Measurements from ENCODE around the gene ZCCHC14.
A peak's percentile ranks its signal among the peaks of the same experiment; 100 is the strongest.
"Not testable (repeated sequence)": the region's sequence is repeated elsewhere in the genome, so short reads cannot be mapped to it uniquely, and the experiment has no call there.

Gene ZCCHC14

GRCh38 chr16:87524407-87524806 lies 31.6 kb upstream of the ZCCHC14 start:
- no peak for DNase-seq (ENCODE audit: low spot score)

- DNase-seq (ENCODE audit: low spot score) = not testable (repeated sequence)
Measured at GRCh38 chr16:87523605-87524004, 30.8 kb upstream of the ZCCHC14 start.

- DNase-seq (ENCODE audit: low spot score) = not testable (repeated sequence)
Measured at GRCh38 chr16:87521764-87522163, 28.9 kb upstream of the ZCCHC14 start.

DNA sequence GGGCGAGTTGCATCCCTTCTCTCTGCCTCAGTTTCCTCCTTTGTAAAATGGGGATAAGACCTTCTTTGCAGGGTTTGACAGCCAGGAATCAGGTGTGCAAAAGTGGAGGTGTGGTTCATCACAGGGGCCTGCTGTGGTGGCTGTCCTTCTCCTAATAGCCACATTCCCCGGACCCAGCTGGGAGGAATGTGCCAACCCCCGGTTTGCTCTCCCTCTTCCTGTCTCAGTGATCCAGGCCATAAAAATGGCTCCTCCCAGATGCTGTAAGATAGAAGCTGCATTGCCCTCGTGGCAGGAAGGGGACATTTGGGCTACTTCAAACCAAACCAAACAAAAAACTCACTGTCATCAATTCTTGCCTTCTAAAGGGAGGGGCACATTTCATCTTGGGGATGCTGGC lies 26.3 kb upstream of the ZCCHC14 start:
- not testable (repeated sequence) for DNase-seq (ENCODE audit: low spot score)

DNA sequence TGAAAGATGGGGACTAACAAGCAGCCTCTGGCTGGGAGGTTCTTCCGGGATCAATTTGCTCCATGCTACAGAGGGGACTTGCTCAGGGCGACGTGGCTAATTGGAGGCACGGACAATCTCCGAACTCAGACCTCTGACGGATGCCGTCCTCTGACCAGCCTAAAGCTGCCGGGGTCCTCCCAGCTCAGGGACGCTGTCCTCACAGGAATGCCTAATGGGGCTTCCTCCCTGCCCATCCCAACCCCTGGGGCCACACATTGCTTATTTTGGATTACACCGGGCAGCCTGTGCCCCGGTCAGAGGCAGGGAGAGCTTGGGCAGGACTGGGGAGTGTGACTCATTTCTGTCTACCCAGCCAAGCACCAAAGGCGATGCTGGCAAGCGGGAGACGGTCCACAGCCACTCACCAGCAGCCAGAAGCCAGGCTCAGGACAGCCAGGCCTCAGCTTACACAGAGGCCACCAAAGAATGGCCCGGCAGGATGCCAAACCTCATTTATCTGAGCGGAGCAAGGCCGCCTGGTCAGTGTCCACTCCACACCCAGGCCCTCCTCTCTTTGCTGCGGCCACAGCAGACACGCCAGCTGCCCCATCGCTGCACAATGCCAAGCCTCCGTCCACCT lies 25.7 kb upstream of the ZCCHC14 start:
- DNase-seq (ENCODE audit: low spot score) = not testable (repeated sequence)

DNA sequence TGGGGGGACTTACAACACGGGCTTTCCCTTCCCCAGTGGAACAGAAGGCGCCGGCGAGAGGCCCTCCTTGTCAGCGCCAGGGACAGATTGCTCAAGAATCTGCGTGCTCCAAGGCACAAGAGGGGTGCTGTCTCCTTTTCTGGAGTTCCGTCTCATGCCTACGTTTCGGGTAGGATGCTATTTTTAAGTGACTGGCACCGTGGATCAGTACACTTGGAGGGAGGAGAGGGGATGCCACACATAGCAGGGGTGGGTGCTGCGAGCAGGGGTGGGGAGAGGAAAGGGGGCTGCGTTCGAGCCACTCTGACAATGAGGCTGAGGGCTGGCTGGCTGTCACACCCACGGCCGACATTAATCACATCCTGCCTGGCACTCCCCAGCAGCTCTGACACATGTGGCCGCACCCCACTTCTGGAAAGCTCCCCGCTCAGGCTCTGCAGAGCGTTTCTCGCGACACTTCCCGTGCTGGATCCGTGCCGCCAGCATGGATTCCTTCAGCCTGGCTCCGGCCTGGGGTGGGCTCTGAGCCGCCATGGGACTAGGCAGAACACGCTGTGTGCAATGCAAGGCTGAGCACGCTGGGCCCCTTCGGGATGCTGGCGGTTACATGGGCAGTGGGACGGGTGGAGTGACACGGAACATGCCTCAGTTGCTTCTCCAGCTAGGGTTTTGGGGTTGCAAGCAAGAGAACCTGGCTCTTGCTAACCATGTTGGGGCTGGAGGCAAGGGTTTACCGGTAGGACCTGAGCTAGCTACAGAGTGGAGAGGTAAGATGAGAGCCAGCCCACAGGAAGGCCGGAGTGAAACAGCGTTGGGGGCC lies 25.0 kb upstream of the ZCCHC14 start:
- DNase-seq (ENCODE audit: low spot score) = peak; percentile 76

- DNase-seq (ENCODE audit: low spot score) = no peak
Measured at GRCh38 chr16:87516361-87516760, 23.5 kb upstream of the ZCCHC14 start.

- no peak for DNase-seq (ENCODE audit: low spot score)
Measured at GRCh38 chr16:87515475-87516330, 22.9 kb upstream of the ZCCHC14 start.

GRCh38 chr16:87509778-87510177 lies 17.0 kb upstream of the ZCCHC14 start:
- not testable (repeated sequence) for DNase-seq (ENCODE audit: low spot score)

- no peak for DNase-seq (ENCODE audit: low spot score)
Measured at GRCh38 chr16:87507351-87508069, 14.7 kb upstream of the ZCCHC14 start.

GRCh38 chr16:87506423-87507350 lies 13.9 kb upstream of the ZCCHC14 start:
- DNase-seq (ENCODE audit: low spot score) = no peak

DNA sequence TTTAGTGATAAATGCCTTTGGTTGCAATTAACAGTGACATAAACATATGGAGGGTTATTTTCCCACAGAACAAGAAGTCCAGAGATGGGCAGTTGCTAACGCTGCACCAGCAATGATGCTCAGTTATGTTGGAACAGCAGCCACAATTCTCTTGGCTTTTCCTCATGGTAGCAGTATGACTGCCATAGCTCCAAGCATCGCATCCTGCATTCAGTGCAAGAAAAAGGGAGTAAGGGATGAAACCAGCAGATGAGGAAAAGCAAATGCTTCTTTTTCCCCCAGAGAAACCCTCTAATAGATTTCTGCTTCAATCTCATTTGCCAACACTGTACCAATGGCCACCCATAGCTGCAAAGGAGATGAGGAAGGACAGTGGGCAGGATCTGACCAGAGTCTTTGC lies 13.0 kb upstream of the ZCCHC14 start:
- DNase-seq (ENCODE audit: low spot score) = no peak

- not testable (repeated sequence) for DNase-seq (ENCODE audit: low spot score)
Measured at GRCh38 chr16:87503232-87503937, 10.6 kb upstream of the ZCCHC14 start.

DNA sequence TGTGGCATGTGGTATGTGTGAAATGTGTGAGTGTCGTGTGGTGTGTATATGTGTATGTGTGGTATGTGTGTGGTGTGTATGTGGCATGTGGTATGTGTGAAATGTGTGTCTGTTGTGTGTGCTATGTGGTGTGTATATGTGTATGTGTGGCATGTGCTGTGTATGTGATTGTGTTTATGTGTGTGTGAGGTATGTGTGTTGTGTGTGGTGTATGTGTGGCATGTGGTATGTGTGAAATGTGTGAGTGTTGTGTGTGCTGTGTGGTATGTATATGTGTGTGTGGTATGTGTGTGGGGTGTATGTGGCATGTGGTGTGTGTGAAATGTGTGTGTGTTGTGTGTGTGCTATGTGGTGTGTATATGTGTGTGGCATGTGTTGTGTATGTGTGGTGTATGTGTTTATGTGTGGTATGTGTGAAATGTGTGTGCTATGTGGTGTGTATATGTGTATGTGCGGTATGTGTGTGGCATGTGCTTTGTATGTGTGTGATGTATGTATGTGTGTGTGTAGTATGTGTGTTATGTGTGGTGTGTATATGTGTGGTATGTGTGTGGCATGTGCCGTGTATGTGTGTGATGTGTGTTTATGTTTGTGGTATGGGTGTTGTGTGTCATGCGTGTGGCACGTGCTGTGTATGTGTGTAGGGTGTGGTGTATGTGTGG lies 9.6 kb upstream of the ZCCHC14 start:
- DNase-seq (ENCODE audit: low spot score) = no peak

DNA sequence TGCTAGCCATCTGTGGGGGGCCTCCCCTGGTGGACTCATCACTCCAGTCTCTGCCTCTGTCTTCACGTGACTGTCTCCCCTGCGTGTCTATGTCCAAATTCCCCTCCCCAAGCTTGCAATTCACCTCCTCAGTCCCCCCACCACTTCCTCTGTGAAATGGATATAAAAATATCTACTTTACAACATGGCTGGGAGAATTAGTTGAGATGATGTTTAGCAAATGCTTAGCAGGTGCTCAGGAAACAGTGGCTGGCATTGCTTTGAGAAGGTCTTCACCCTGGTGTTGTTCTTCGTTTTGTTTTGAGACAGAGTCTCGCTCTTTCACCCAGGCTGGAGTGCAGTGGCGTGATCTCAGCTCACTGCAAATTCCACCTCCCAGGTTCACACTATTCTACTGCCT lies 8.3 kb upstream of the ZCCHC14 start:
- no peak for DNase-seq (ENCODE audit: low spot score)

DNA sequence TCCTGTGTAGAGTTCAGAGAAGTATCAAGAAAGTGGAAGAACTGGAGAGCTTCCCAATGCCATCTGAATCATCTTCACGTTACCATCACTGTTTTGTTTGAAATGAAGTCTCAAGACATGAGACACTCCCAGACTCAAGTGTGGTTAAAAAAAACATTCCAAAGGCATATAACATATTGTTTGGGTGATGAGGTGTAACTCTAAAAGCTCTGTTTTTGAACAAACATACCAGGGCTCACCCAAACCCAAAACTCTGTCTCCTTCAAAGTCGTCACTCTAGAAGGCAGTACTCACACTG lies 6.3 kb upstream of the ZCCHC14 start:
- DNase-seq (ENCODE audit: low spot score) = no peak

GRCh38 chr16:87498324-87499188 lies 5.7 kb upstream of the ZCCHC14 start:
- no peak for DNase-seq (ENCODE audit: low spot score)

- DNase-seq (ENCODE audit: low spot score) = not testable (repeated sequence)
Measured at GRCh38 chr16:87497767-87498290, 5.0 kb upstream of the ZCCHC14 start.
